Adrenal gland (tissue), 12 donors: Measurements from ENCODE around the gene OR56B1. TPM values are rescaled to one million over a fixed set of nuclear protein-coding genes. Genes with fewer than 3 reads are reported as not detected.

Experiments
- DNase-seq, 7 donors: peaks; one replicate each; pipeline ENCODE4 v3.0.0-alpha.2; 2019 to 2020
- H3K27ac ChIP-seq, 5 donors: fragments of 200-600 bp; sonication (generic) in 4 of 5; 1 replicate in 3 of 5; 2 replicates in 2 of 5; pipeline versions ENCODE4 v1.5.1 to v1.8.0; 2016 to 2020; ENCODE audit warnings: mild to moderate bottlenecking in 1 of 5
- H3K27me3 ChIP-seq: fragments of 200-600 bp; 2 replicates; pipeline ENCODE4 v1.8.0; 2021
- H3K36me3 ChIP-seq, 2 donors: fragments of 200-600 bp; replicated peaks in 1 of 2; 1 replicate in 1 of 2; 2 replicates in 1 of 2; pipeline versions ENCODE4 v1.5.1 to v1.8.0; 2018 to 2022
- H3K4me1 ChIP-seq, 2 donors: fragments of 200-600 bp; replicated peaks in 1 of 2; 1 replicate in 1 of 2; 2 replicates in 1 of 2; pipeline versions ENCODE4 v1.5.1 to v1.8.0; 2018 to 2021
- H3K4me3 ChIP-seq, 4 donors: fragments of 200-600 bp; sonication (generic) in 3 of 4; one replicate each; pipeline ENCODE4 v1.5.1; 2016 to 2018
- H3K9me3 ChIP-seq, 3 donors: fragments of 200-600 bp; sonication (generic) in 1 of 3; replicated peaks in 1 of 3; 1 replicate in 2 of 3; 2 replicates in 1 of 3; pipeline versions ENCODE4 v1.5.1 to v1.8.0; 2016 to 2021
- POLR2A ChIP-seq, 2 donors: fragments of 450-650 bp; IDR thresholded peaks; one replicate each; pipeline ENCODE4 v1.6.1; 2017; ENCODE audit warnings: antibody characterized with exemption in 2 of 2, mild to moderate bottlenecking in 2 of 2, moderate library complexity in 1 of 2
- WGBS, 4 donors: extraction: QIAGEN DNeasy Blood & Tissue Kit in 2 of 4; methylation state at CpG; one replicate each; pipeline versions ENCODE4 v1.1.5 to v1.1.7; 2013 to 2017; 5-methylcytosine and 5-hydroxymethylcytosine counted together
- intact Hi-C, 2 donors: fragments of 100-400 bp; cut with DNase I; formaldehyde crosslinking; loops; one replicate each; pipeline versions ENCODE4 v1.14.1 to v1.15.0; 2022 to 2023
- polyA plus RNA-seq, 3 donors: library from polyadenylated mRNA; stranded (reverse); fragments of 200-250 nt in 2 of 3; fragments of 350-450 nt in 1 of 3; fragmentation: Illumina TruSeq in 1 of 3; extraction: RNeasy Lipid Tissue Mini Kit (QIAGEN cat#74804) in 1 of 3; gene quantifications; one replicate each; pipeline ENCODE4 v1.2.3, GENCODE V29; 2013 to 2014
- total RNA-seq, 9 donors: library from RNA; depleted of rRNA in 4 of 9; stranded (reverse); fragments of >200 nt in 4 of 9; fragments of 120-200 nt in 1 of 9; fragmentation: NEBNext Ultra II Directional in 1 of 9; extraction: Animal tissue kit (Norgen Biotek cat#: 25700) in 1 of 9; gene quantifications; one replicate each; pipeline versions ENCODE4 v1.1.0 to v1.2.4, GENCODE V29; 2013 to 2023
- TF ChIP-seq, protein P1 (sequence below), 6 experiments: fragments of 450-650 bp in 4 of 6; fragments of 200-600 bp in 2 of 6; sonication (generic) in 1 of 6; IDR thresholded peaks; 1 replicate in 5 of 6; 2 replicates in 1 of 6; pipeline versions ENCODE4 v1.5.1 to v1.8.0; 2016 to 2021; ENCODE audit warnings: antibody characterized with exemption in 6 of 6, mild to moderate bottlenecking in 2 of 6, moderate library complexity in 1 of 6
- donor health status: healthy with polysubstance abuse.
- donor health status: Bipolar disorder and iron deficiency.
- donor health status: DM: yes; HTN: yes; CAD: no.
- donor health status: DM: no; HTN: no; CAD: no.
- donor health status: DM: no; HTN: no; CAD: no.
- donor health status: DM: yes; HTN: yes; CAD: no.

OR56B1 gene
- total and polyA plus RNA-seq, 12 donors, result not detected

DNA sequence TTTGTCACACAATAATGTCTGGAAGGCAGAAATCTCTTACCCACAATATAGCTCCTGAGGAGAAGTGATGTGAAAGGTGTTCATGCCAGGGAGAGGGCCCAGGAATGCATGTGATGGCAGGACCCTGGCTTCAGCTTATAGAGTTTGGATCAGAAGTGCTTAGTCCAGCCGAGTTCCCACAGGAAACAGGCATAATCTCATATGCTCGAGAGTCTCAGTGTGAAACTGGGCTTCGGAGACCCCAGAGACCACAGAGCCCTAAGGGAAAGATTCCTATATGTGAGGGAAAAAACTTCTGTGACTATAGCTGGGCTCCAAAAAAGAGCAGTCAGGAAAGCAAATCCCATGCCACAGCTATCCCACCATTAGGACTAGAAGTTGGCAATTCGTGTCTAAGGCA lies 47.0 kb downstream of the OR56B1 start, which contains the start of gene OR52N5:
TSS of gene OR52N5 (minus strand) at position 101 of the 400 bp plus-strand sequence. CDS start 4,721 bp downstream, outside the sequence.
- Histone ChIP-seq H3K4me1 (no peaks in the 10 kb centered on the region), H3K9me3 (no peaks in the 10 kb centered on the region), H3K4me3 (no peak within 1 kb of the TSS), H3K27me3 (no peaks in the 10 kb centered on the region), H3K27ac (no peak within 1 kb of the TSS), H3K36me3 (no peaks in the 10 kb centered on the region)
- 41 to 59% (median 49%) methylated on average over 3 to 4 of the region's 4 CpGs for WGBS, 4 donors
- intact Hi-C loops, result no loop called here
- TF ChIP-seq, protein P1, sequence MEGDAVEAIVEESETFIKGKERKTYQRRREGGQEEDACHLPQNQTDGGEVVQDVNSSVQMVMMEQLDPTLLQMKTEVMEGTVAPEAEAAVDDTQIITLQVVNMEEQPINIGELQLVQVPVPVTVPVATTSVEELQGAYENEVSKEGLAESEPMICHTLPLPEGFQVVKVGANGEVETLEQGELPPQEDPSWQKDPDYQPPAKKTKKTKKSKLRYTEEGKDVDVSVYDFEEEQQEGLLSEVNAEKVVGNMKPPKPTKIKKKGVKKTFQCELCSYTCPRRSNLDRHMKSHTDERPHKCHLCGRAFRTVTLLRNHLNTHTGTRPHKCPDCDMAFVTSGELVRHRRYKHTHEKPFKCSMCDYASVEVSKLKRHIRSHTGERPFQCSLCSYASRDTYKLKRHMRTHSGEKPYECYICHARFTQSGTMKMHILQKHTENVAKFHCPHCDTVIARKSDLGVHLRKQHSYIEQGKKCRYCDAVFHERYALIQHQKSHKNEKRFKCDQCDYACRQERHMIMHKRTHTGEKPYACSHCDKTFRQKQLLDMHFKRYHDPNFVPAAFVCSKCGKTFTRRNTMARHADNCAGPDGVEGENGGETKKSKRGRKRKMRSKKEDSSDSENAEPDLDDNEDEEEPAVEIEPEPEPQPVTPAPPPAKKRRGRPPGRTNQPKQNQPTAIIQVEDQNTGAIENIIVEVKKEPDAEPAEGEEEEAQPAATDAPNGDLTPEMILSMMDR (IDR thresholded peaks at IDR 0.05), result no peak
- TF ChIP-seq POLR2A (IDR thresholded peaks at IDR 0.05), result no peak
- DNase-seq, result no peak

Other genes with a start within 250 kb of the OR56B1 start
- gene OR52D1, start 247.8 kb upstream of the OR56B1 start, total RNA-seq, result not detected
- not detected for gene OR52D1, start 247.8 kb upstream of the OR56B1 start, polyA plus RNA-seq
- under 1 TPM in 6 of 9 donors, not detected in 3; 0.25 to 0.67 (median 0.48) TPM for gene UBQLN3, start 226.5 kb upstream of the OR56B1 start, total RNA-seq
- not detected for gene UBQLN3, start 226.5 kb upstream of the OR56B1 start, polyA plus RNA-seq
- gene UBQLNL, start 219.7 kb upstream of the OR56B1 start, total RNA-seq, result 1 to 10 TPM in 3 of 9 donors, under 1 TPM in 5, not detected in 1; 0.29 to 1.4 (median 0.65) TPM
- 1 to 10 TPM in 2 of 3 donors, under 1 TPM in 1; 0.26 to 1.1 (median 1.0) TPM for gene UBQLNL, start 219.7 kb upstream of the OR56B1 start, polyA plus RNA-seq
- gene OR52H1, start 187.9 kb upstream of the OR56B1 start, total RNA-seq, result 1 to 10 TPM in 2 of 9 donors, under 1 TPM in 2, not detected in 5; 0.22 to 1.6 (median 0.69) TPM
- gene OR52H1, start 187.9 kb upstream of the OR56B1 start, polyA plus RNA-seq, result not detected
- not detected for gene OR52B6, start 155.6 kb upstream of the OR56B1 start, total RNA-seq
- gene OR52B6, start 155.6 kb upstream of the OR56B1 start, polyA plus RNA-seq, result not detected
- 10 to 100 TPM in 1 of 9 donors, 1 to 10 TPM in 8; 2.9 to 29.3 (median 5.3) TPM for gene TRIM6, start 139.8 kb upstream of the OR56B1 start, total RNA-seq
- gene TRIM6, start 139.8 kb upstream of the OR56B1 start, polyA plus RNA-seq, result 1 to 10 TPM; 2.3 to 6.0 (median 3.6) TPM
- gene TRIM34, start 111.4 kb upstream of the OR56B1 start, total RNA-seq, result 10 to 100 TPM in 7 of 9 donors, 1 to 10 TPM in 2; 5.9 to 22.1 (median 12.0) TPM
- gene TRIM34, start 111.4 kb upstream of the OR56B1 start, polyA plus RNA-seq, result 10 to 100 TPM in 1 of 3 donors, 1 to 10 TPM in 2; 5.0 to 11.2 (median 7.6) TPM
- gene TRIM5, start 51.4 kb upstream of the OR56B1 start, total RNA-seq, result 10 to 100 TPM; 23.1 to 36.4 (median 31.5) TPM
- 10 to 100 TPM in 2 of 3 donors, 1 to 10 TPM in 1; 8.2 to 33.5 (median 12.6) TPM for gene TRIM5, start 51.4 kb upstream of the OR56B1 start, polyA plus RNA-seq
- 10 to 100 TPM in 8 of 9 donors, 1 to 10 TPM in 1; 5.1 to 71.8 (median 27.2) TPM for gene TRIM22, start 46.7 kb upstream of the OR56B1 start, total RNA-seq
- gene TRIM22, start 46.7 kb upstream of the OR56B1 start, polyA plus RNA-seq, result 10 to 100 TPM; 15.7 to 23.2 (median 18.0) TPM
- not detected for gene OR52N4, start 17.8 kb downstream of the OR56B1 start, total RNA-seq
- under 1 TPM in 2 of 3 donors, not detected in 1; 0.11 to 0.37 TPM for gene OR52N4, start 17.8 kb downstream of the OR56B1 start, polyA plus RNA-seq
- gene OR52N5, start 46.9 kb downstream of the OR56B1 start, total RNA-seq, result under 1 TPM in 1 of 9 donors, not detected in 8; 0.11 TPM
- not detected for gene OR52N5, start 46.9 kb downstream of the OR56B1 start, polyA plus RNA-seq
- not detected for gene OR52N1, start 54.8 kb downstream of the OR56B1 start, total RNA-seq
- not detected for gene OR52N1, start 54.8 kb downstream of the OR56B1 start, polyA plus RNA-seq
- not detected for gene OR52N2, start 72.5 kb downstream of the OR56B1 start, total RNA-seq
- gene OR52N2, start 72.5 kb downstream of the OR56B1 start, polyA plus RNA-seq, result not detected
- under 1 TPM in 1 of 9 donors, not detected in 8; 0.11 TPM for gene OR52E6, start 105.4 kb downstream of the OR56B1 start, total RNA-seq
- not detected for gene OR52E6, start 105.4 kb downstream of the OR56B1 start, polyA plus RNA-seq
- gene OR52E8, start 121.2 kb downstream of the OR56B1 start, total RNA-seq, result not detected
- gene OR52E8, start 121.2 kb downstream of the OR56B1 start, polyA plus RNA-seq, result not detected
- not detected for gene OR52E4, start 144.2 kb downstream of the OR56B1 start, total RNA-seq
- gene OR52E4, start 144.2 kb downstream of the OR56B1 start, polyA plus RNA-seq, result not detected
- not detected for gene OR52E5, start 156.8 kb downstream of the OR56B1 start, total RNA-seq
- not detected for gene OR52E5, start 156.8 kb downstream of the OR56B1 start, polyA plus RNA-seq
- gene OR56A3, start 205.8 kb downstream of the OR56B1 start, total RNA-seq, result not detected
- gene OR56A3, start 205.8 kb downstream of the OR56B1 start, polyA plus RNA-seq, result not detected
- gene OR56A5, start 232.0 kb downstream of the OR56B1 start, total RNA-seq, result not detected
- not detected for gene OR56A5, start 232.0 kb downstream of the OR56B1 start, polyA plus RNA-seq